Transverse colon (tissue), 4 donors: ENCODE data around the gene ARHGAP21. TPM values are rescaled to one million over a fixed set of nuclear protein-coding genes. Genes with fewer than 3 reads are reported as not detected.

Experiments
- DNase-seq: peaks from one replicate; pipeline ENCODE4 v3.0.0-alpha.2; 2019
- H3K27ac ChIP-seq, 4 donors: fragments of 200-600 bp; sonication (generic); 2 replicates each; pipeline ENCODE4 v1.5.1; 2016 to 2018; ENCODE audit warnings: inconsistent platforms in 4 of 4
- H3K27me3 ChIP-seq: fragments of 200-600 bp; sonication (generic); 2 replicates; pipeline ENCODE4 v1.5.1; 2017; ENCODE audit warnings: inconsistent platforms
- H3K36me3 ChIP-seq, 4 donors: fragments of 200-600 bp; sonication (generic); 2 replicates each; pipeline ENCODE4 v1.5.1; 2017 to 2019; ENCODE audit warnings: inconsistent platforms in 4 of 4
- H3K4me1 ChIP-seq, 4 donors: fragments of 200-600 bp; sonication (generic); 2 replicates each; pipeline ENCODE4 v1.5.1; 2017 to 2020; ENCODE audit warnings: inconsistent platforms in 4 of 4
- H3K4me3 ChIP-seq, 4 donors: fragments of 200-600 bp; sonication (generic); 1 replicate in 1 of 4; 2 replicates in 3 of 4; pipeline versions ENCODE4 v1.5.1 to v1.6.1; 2017 to 2019; ENCODE audit warnings: inconsistent platforms in 4 of 4
- H3K9me3 ChIP-seq, 2 donors: fragments of 200-600 bp; sonication (generic); 2 replicates each; pipeline ENCODE4 v1.5.1; 2017 to 2019; ENCODE audit warnings: inconsistent platforms in 2 of 2
- CTCF ChIP-seq, 5 experiments: fragments of 200-600 bp in 3 of 5; fragments of 450-650 bp in 2 of 5; sonication (generic) in 3 of 5; IDR thresholded peaks; 1 replicate in 2 of 5; 2 replicates in 3 of 5; pipeline ENCODE4 v1.5.1; 2016 to 2017; ENCODE audit warnings: antibody characterized with exemption in 5 of 5, inconsistent platforms in 3 of 5, mild to moderate bottlenecking in 2 of 5, moderate library complexity in 1 of 5
- EP300 ChIP-seq: sonication (generic); formaldehyde crosslinking; IDR thresholded peaks from one replicate; pipeline ENCODE4 v1.6.1; 2017; ENCODE audit warnings: antibody characterized with exemption, low read depth
- POLR2A ChIP-seq: fragments of 450-650 bp; IDR thresholded peaks from one replicate; pipeline ENCODE4 v1.6.1; 2016; ENCODE audit warnings: antibody characterized with exemption, mild to moderate bottlenecking, moderate library complexity
- POLR2AphosphoS5 ChIP-seq, 3 donors: sonication (generic); formaldehyde crosslinking; IDR thresholded peaks; one replicate each; pipeline ENCODE4 v1.6.1; 2016; ENCODE audit warnings: antibody characterized with exemption in 3 of 3
- WGBS, 2 donors: methylation state at CpG; one replicate each; pipeline ENCODE4 v1.1.5; 2018; ENCODE audit warnings: low coverage in 1 of 2; 5-methylcytosine and 5-hydroxymethylcytosine counted together
- in situ Hi-C, 4 donors: fragments of 200-750 bp; cut with MboI; loops; one replicate each; pipeline versions ENCODE4 v1.15.0 to v1.15.1; 2017; ENCODE audit warnings: low sequenced_read_pairs in 3 of 4, low pct_ligation_motif_present in 1 of 4, low pct_unique_long_range_greater_than_20kb in 1 of 4
- intact Hi-C: fragments of 100-400 bp; cut with DNase I; formaldehyde crosslinking; loops from one replicate; pipeline ENCODE4 v1.15.1; 2023; ENCODE audit warnings: low total_unique reads
- small RNA-seq, 4 donors: library from RNA; depleted of rRNA; stranded (forward); fragments of <200 nt; gene quantifications; one replicate each; pipeline ENCODE3, GENCODE V24; 2016
- total RNA-seq, 4 donors: library from RNA; depleted of rRNA; stranded (reverse); fragments of >200 nt; gene quantifications; one replicate each; pipeline ENCODE4 v1.1.0, GENCODE V29; 2016

Gene ARHGAP21
- total RNA-seq, 4 donors from 2014 or later = 62.8 to 94.1 (median 89.3) TPM

- WGBS, 2 donors = 83 to 84% methylated on average over 7 to 9 of the region's 9 CpGs
- no peaks in the 10 kb centered on the region for H3K4me1 ChIP-seq
- H3K27me3 ChIP-seq = no peaks in the 10 kb centered on the region
- no peak overlapping the region for H3K4me3 ChIP-seq
- intact Hi-C loops (no loop called here), in situ Hi-C loops (no loop called here)
- H3K9me3 ChIP-seq = no peaks in the 10 kb centered on the region
- TF ChIP-seq EP300 (no peak), POLR2A (no peak), CTCF (IDR thresholded peaks at IDR 0.05) (no peak), POLR2AphosphoS5 (IDR thresholded peaks at IDR 0.05) (no peak)
- no peak overlapping the region for H3K27ac ChIP-seq
- peaks cover 0 to 22% (median 8%) of the 10 kb centered on the region in 4 donors for H3K36me3 ChIP-seq
- no peak for DNase-seq
Measured at GRCh38 chr10:24541239-24541753, 182.4 kb downstream of the ARHGAP21 start.

GRCh38 chr10:24536636-24537035 is 187.1 kb downstream of the ARHGAP21 start:
- TF ChIP-seq CTCF (IDR thresholded peaks at IDR 0.05) (no peak), POLR2AphosphoS5 (IDR thresholded peaks at IDR 0.05) (no peak), POLR2A (no peak), EP300 (no peak)
- H3K27ac ChIP-seq = no peak overlapping the region
- H3K9me3 ChIP-seq = no peaks in the 10 kb centered on the region
- no peak overlapping the region for H3K4me3 ChIP-seq
- no peaks in the 10 kb centered on the region for H3K27me3 ChIP-seq
- DNase-seq = no peak
- 81 to 83% methylated on average over 5 to 11 of the region's 11 CpGs for WGBS, 2 donors
- H3K4me1 ChIP-seq = no peaks in the 10 kb centered on the region
- peaks cover 0 to 46% (median 20%) of the 10 kb centered on the region in 4 donors for H3K36me3 ChIP-seq
- intact Hi-C loops = no loop called here
- in situ Hi-C loops = no loop called here

GRCh38 chr10:24533981-24534380 is 189.7 kb downstream of the ARHGAP21 start:
- TF ChIP-seq POLR2AphosphoS5 (IDR thresholded peaks at IDR 0.05) (no peak), POLR2A (no peak), EP300 (no peak), CTCF (IDR thresholded peaks at IDR 0.05) (no peak)
- in situ Hi-C loops = no loop called here
- intact Hi-C loops = loop anchor here (5.0 kb wide), 1 partner anchor 1807 kb away; no protein-coding TSS in a partner anchor
- DNase-seq = no peak
- H3K4me3 ChIP-seq = no peak overlapping the region
- H3K36me3 ChIP-seq = peaks cover 0 to 55% (median 27%) of the 10 kb centered on the region in 4 donors
- H3K4me1 ChIP-seq = no peaks in the 10 kb centered on the region
- H3K9me3 ChIP-seq = no peaks in the 10 kb centered on the region
- H3K27ac ChIP-seq = no peak overlapping the region
- 85% methylated on average over 4 of the region's 4 CpGs for WGBS, 2 donors
- no peaks in the 10 kb centered on the region for H3K27me3 ChIP-seq

Small RNA genes lying within 50 kb of the gene (small RNA-seq; reads per million reads assigned to genes)
- gene RNA5SP305 = 0 reads per million in 4 donors

Other genes starting within 250 kb of the ARHGAP21 start
- gene PRTFDC1, start 228.7 kb upstream of the ARHGAP21 start, total RNA-seq = 1 to 10 TPM in 2 of 4 donors, under 1 TPM in 1, not detected in 1; 0.80 to 6.7 (median 4.9) TPM